ENCODE results near the gene TXN. TPM values are rescaled to one million over a fixed set of nuclear protein-coding genes. Genes with fewer than 3 reads are reported as not detected.

The TXN gene
- polyA plus RNA-seq, 4 donors, result 291 to 881 (median 555) TPM

GRCh38 chr9:110266795-110267194 lies 10.5 kb upstream of the TXN start:
- peak in 1 of 2 donors; percentile 87 for DNase-seq
- Histone ChIP-seq H3K27ac (ENCODE audit: low read depth in 1 of 3, low read length in 2 of 3) (no peak overlapping the region), H3K4me1 (ENCODE audit: control insufficient read depth in 3 of 3, insufficient read depth in 2 of 3, low read depth in 1 of 3, low read length in 2 of 3) (peaks cover 0 to 3% (median 0%) of the 10 kb centered on the region in 3 donors), H3K36me3 (ENCODE audit: control insufficient read depth in 3 of 3, insufficient read depth in 2 of 3, low read depth in 1 of 3, low read length in 3 of 3) (no peaks in the 10 kb centered on the region), H3K4me3 (ENCODE audit: low read depth in 1 of 3, low read length in 3 of 3) (no peak overlapping the region), H3K27me3 (ENCODE audit: control insufficient read depth in 3 of 3, insufficient read depth in 3 of 3, low read length in 3 of 3) (no peaks in the 10 kb centered on the region), H3K9me3 (ENCODE audit: control insufficient read depth in 2 of 2, insufficient read depth in 1 of 2, low read depth in 1 of 2, low read length in 1 of 2) (no peaks in the 10 kb centered on the region)
- FAIRE-seq, result no peak
- WGBS, 3 donors, result 10 to 28% methylated on average over 1 of the region's 1 CpG; no CpG with 5 or more reads in 1 of the 3 donors

DNA sequence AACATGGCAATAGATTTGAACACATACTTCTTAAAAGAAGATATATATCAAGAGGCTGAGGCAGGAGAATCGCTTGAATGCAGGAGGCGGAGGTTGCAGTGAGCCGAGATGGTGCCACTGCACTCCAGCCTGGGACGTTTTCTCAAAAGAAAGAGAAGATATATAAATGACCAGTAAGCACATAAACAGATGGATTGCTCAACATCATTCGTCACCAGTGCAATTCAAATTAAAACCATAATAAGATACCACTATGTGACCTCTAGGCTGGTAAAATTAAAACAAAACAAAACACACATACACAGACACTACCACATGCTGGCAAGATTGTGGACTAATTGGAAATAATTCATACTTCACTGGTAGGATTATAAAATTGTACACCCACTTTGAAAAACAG lies 5.3 kb upstream of the TXN start:
- no peaks in the 10 kb centered on the region for H3K9me3 ChIP-seq (ENCODE audit: control insufficient read depth in 2 of 2, insufficient read depth in 1 of 2, low read depth in 1 of 2, low read length in 1 of 2)
- no peaks in the 10 kb centered on the region for H3K36me3 ChIP-seq (ENCODE audit: control insufficient read depth in 3 of 3, insufficient read depth in 2 of 3, low read depth in 1 of 3, low read length in 3 of 3)
- DNase-seq, result no peak
- H3K4me1 ChIP-seq (ENCODE audit: control insufficient read depth in 3 of 3, insufficient read depth in 2 of 3, low read depth in 1 of 3, low read length in 2 of 3), result peaks cover 11 to 29% (median 12%) of the 10 kb centered on the region in 3 donors
- no peak overlapping the region for H3K4me3 ChIP-seq (ENCODE audit: low read depth in 1 of 3, low read length in 3 of 3)
- no peak overlapping the region for H3K27ac ChIP-seq (ENCODE audit: low read depth in 1 of 3, low read length in 2 of 3)
- 74% methylated on average over 5 of the region's 5 CpGs for WGBS, 3 donors
- no peaks in the 10 kb centered on the region for H3K27me3 ChIP-seq (ENCODE audit: control insufficient read depth in 3 of 3, insufficient read depth in 3 of 3, low read length in 3 of 3)
- no peak for FAIRE-seq

GRCh38 chr9:110260911-110261310 lies 4.6 kb upstream of the TXN start:
- peaks cover 11 to 29% (median 12%) of the 10 kb centered on the region in 3 donors for H3K4me1 ChIP-seq (ENCODE audit: control insufficient read depth in 3 of 3, insufficient read depth in 2 of 3, low read depth in 1 of 3, low read length in 2 of 3)
- H3K27ac ChIP-seq (ENCODE audit: low read depth in 1 of 3, low read length in 2 of 3), result no peak overlapping the region
- H3K9me3 ChIP-seq (ENCODE audit: control insufficient read depth in 2 of 2, insufficient read depth in 1 of 2, low read depth in 1 of 2, low read length in 1 of 2), result no peaks in the 10 kb centered on the region
- no peaks in the 10 kb centered on the region for H3K27me3 ChIP-seq (ENCODE audit: control insufficient read depth in 3 of 3, insufficient read depth in 3 of 3, low read length in 3 of 3)
- WGBS, 3 donors, result 29 to 54% (median 33%) methylated on average over 4 of the region's 4 CpGs
- no peak overlapping the region for H3K4me3 ChIP-seq (ENCODE audit: low read depth in 1 of 3, low read length in 3 of 3)
- no peak for DNase-seq
- no peaks in the 10 kb centered on the region for H3K36me3 ChIP-seq (ENCODE audit: control insufficient read depth in 3 of 3, insufficient read depth in 2 of 3, low read depth in 1 of 3, low read length in 3 of 3)
- FAIRE-seq, result no peak

DNA sequence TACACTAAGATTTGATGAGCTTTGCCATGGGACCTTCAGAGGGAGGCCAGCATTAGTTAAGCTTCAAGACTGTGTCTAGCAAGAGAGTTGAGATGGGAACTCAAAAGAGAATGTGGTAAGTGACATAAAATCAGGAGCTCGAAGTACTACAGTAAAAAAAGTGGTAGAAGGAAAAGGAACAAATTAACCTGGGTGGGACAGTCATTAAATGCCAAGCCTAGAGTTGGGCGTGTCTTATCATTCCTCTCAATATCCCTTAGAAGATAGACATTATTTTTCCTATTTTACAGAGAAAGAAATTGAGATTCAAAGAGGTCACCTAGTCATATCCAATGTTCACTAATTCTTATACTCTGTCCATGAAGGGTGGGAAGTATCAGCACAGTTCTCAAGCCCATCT lies 3.3 kb upstream of the TXN start:
- peaks cover 11 to 29% (median 12%) of the 10 kb centered on the region in 3 donors for H3K4me1 ChIP-seq (ENCODE audit: control insufficient read depth in 3 of 3, insufficient read depth in 2 of 3, low read depth in 1 of 3, low read length in 2 of 3)
- H3K36me3 ChIP-seq (ENCODE audit: control insufficient read depth in 3 of 3, insufficient read depth in 2 of 3, low read depth in 1 of 3, low read length in 3 of 3), result no peaks in the 10 kb centered on the region
- H3K9me3 ChIP-seq (ENCODE audit: control insufficient read depth in 2 of 2, insufficient read depth in 1 of 2, low read depth in 1 of 2, low read length in 1 of 2), result no peaks in the 10 kb centered on the region
- H3K27ac ChIP-seq (ENCODE audit: low read depth in 1 of 3, low read length in 2 of 3), result peak overlapping the region; percentile 46 to 84 (median 83)
- WGBS, 3 donors, result 26 to 67% (median 37%) methylated on average over 2 of the region's 2 CpGs
- H3K27me3 ChIP-seq (ENCODE audit: control insufficient read depth in 3 of 3, insufficient read depth in 3 of 3, low read length in 3 of 3), result no peaks in the 10 kb centered on the region
- DNase-seq (peak in 1 of 2 donors; percentile 68), FAIRE-seq (no peak)
- H3K4me3 ChIP-seq (ENCODE audit: low read depth in 1 of 3, low read length in 3 of 3), result no peak overlapping the region

GRCh38 chr9:110258690-110259091 lies 2.4 kb upstream of the TXN start:
- peaks cover 11 to 29% (median 15%) of the 10 kb centered on the region in 3 donors for H3K4me1 ChIP-seq (ENCODE audit: control insufficient read depth in 3 of 3, insufficient read depth in 2 of 3, low read depth in 1 of 3, low read length in 2 of 3)
- no peaks in the 10 kb centered on the region for H3K36me3 ChIP-seq (ENCODE audit: control insufficient read depth in 3 of 3, insufficient read depth in 2 of 3, low read depth in 1 of 3, low read length in 3 of 3)
- DNase-seq (peak in 1 of 2 donors; percentile 55), FAIRE-seq (no peak)
- no peaks in the 10 kb centered on the region for H3K27me3 ChIP-seq (ENCODE audit: control insufficient read depth in 3 of 3, insufficient read depth in 3 of 3, low read length in 3 of 3)
- H3K9me3 ChIP-seq (ENCODE audit: control insufficient read depth in 2 of 2, insufficient read depth in 1 of 2, low read depth in 1 of 2, low read length in 1 of 2), result no peaks in the 10 kb centered on the region
- WGBS, 3 donors, result 48 to 69% (median 58%) methylated on average over 3 of the region's 3 CpGs
- peak overlapping the region; percentile 46 to 84 (median 83) for H3K27ac ChIP-seq (ENCODE audit: low read depth in 1 of 3, low read length in 2 of 3)
- H3K4me3 ChIP-seq (ENCODE audit: low read depth in 1 of 3, low read length in 3 of 3), result no peak overlapping the region

- Histone ChIP-seq H3K36me3 (ENCODE audit: control insufficient read depth in 3 of 3, insufficient read depth in 2 of 3, low read depth in 1 of 3, low read length in 3 of 3) (no peaks in the 10 kb centered on the region), H3K27ac (ENCODE audit: low read depth in 1 of 3, low read length in 2 of 3) (peak overlapping the region; percentile 94 to 99 (median 99)), H3K9me3 (ENCODE audit: control insufficient read depth in 2 of 2, insufficient read depth in 1 of 2, low read depth in 1 of 2, low read length in 1 of 2) (no peaks in the 10 kb centered on the region), H3K27me3 (ENCODE audit: control insufficient read depth in 3 of 3, insufficient read depth in 3 of 3, low read length in 3 of 3) (no peaks in the 10 kb centered on the region), H3K4me1 (ENCODE audit: control insufficient read depth in 3 of 3, insufficient read depth in 2 of 3, low read depth in 1 of 3, low read length in 2 of 3) (peaks cover 11 to 29% (median 15%) of the 10 kb centered on the region in 3 donors), H3K4me3 (ENCODE audit: low read depth in 1 of 3, low read length in 3 of 3) (no peak overlapping the region)
- WGBS, 3 donors, result 50 to 86% (median 52%) methylated on average over 1 of the region's 1 CpG
- FAIRE-seq (no peak), DNase-seq (no peak)
Measured at GRCh38 chr9:110257956-110258355, 1.6 kb upstream of the TXN start.

- Histone ChIP-seq H3K4me1 (ENCODE audit: control insufficient read depth in 3 of 3, insufficient read depth in 2 of 3, low read depth in 1 of 3, low read length in 2 of 3) (peaks cover 11 to 32% (median 15%) of the 10 kb centered on the region in 3 donors), H3K27me3 (ENCODE audit: control insufficient read depth in 3 of 3, insufficient read depth in 3 of 3, low read length in 3 of 3) (no peaks in the 10 kb centered on the region), H3K27ac (ENCODE audit: low read depth in 1 of 3, low read length in 2 of 3) (peak overlapping the region; percentile 94 to 99 (median 99)), H3K36me3 (ENCODE audit: control insufficient read depth in 3 of 3, insufficient read depth in 2 of 3, low read depth in 1 of 3, low read length in 3 of 3) (no peaks in the 10 kb centered on the region), H3K4me3 (ENCODE audit: low read depth in 1 of 3, low read length in 3 of 3) (peak overlapping the region; percentile 86 to 99 (median 90)), H3K9me3 (ENCODE audit: control insufficient read depth in 2 of 2, insufficient read depth in 1 of 2, low read depth in 1 of 2, low read length in 1 of 2) (no peaks in the 10 kb centered on the region)
- DNase-seq (peak in 1 of 2 donors; percentile 48), FAIRE-seq (no peak)
- WGBS, 3 donors, result 4 to 13% (median 9%) methylated on average over 14 of the region's 14 CpGs
Measured at GRCh38 chr9:110257097-110257841, 962 bp upstream of the TXN start.

DNA sequence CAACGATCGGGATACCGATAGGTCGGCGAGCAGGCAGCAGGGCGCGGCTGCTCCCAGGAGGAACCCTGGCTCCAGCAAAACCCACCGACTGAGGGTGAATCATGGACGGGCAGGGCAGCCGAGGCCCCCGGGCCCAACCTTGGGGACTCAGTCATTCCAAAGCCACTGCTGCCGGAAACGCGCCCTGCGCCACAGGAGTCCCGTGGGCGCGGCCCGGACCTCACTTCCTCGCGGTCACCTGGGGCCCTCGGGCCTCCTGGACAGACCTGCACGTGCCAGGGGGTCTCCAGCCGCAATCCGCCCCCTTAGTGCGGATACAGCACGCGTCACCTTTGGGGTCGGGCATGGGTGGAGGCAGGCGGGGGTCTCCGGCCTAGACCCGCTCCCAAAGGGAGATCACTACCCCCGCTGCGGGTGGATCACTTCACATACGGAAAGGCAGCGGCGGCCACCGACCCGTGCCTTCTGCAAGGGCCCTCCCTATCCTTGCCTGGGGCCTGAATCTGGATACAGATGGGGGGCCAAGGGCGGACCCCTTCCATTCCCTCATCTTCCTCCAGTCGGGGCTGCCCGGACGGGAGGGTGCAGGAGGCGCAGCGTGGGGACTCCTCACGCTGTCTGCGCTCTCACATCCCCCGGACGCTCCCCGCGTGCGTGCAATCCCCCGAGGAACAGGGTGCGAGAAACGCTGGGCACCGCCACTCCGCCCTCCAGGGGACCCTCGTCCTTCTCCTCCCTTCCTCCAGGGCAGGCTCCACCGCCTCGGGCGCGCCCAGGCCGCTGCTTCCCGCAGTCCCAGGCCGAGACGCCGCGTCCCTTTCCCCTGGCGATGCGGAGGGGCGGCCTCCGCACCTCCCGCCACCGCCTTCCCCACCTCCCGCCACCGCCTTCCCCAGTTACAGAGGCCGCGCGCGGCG lies 586 bp downstream of the TXN start:
- H3K4me1 ChIP-seq (ENCODE audit: control insufficient read depth in 3 of 3, insufficient read depth in 2 of 3, low read depth in 1 of 3, low read length in 2 of 3), result peaks cover 11 to 40% (median 15%) of the 10 kb centered on the region in 3 donors
- WGBS, 3 donors, result 0% methylated on average over 53 to 81 of the region's 81 CpGs
- peak overlapping the region; percentile 94 to 99 (median 99) for H3K27ac ChIP-seq (ENCODE audit: low read depth in 1 of 3, low read length in 2 of 3)
- peak overlapping the region; percentile 86 to 99 (median 90) for H3K4me3 ChIP-seq (ENCODE audit: low read depth in 1 of 3, low read length in 3 of 3)
- DNase-seq, result peak; percentile 75 to 87
- FAIRE-seq, result no peak
- H3K27me3 ChIP-seq (ENCODE audit: control insufficient read depth in 3 of 3, insufficient read depth in 3 of 3, low read length in 3 of 3), result no peaks in the 10 kb centered on the region
- H3K9me3 ChIP-seq (ENCODE audit: control insufficient read depth in 2 of 2, insufficient read depth in 1 of 2, low read depth in 1 of 2, low read length in 1 of 2), result no peaks in the 10 kb centered on the region
- peaks cover 0 to 1% (median 0%) of the 10 kb centered on the region in 3 donors for H3K36me3 ChIP-seq (ENCODE audit: control insufficient read depth in 3 of 3, insufficient read depth in 2 of 3, low read depth in 1 of 3, low read length in 3 of 3)

All from small intestine (tissue), 7 donors.